ENCODE results near the gene GLYATL2.

Gene GLYATL2

GRCh38 chr11:58801302-58801701, 43.2 kb downstream of the GLYATL2 start:
- Histone ChIP-seq H3K36me3 (no peaks in the 10 kb centered on the region), H3K27me3 (ENCODE audit: insufficient read depth, low read depth, severe bottlenecking) (peaks cover 23% of the 10 kb centered on the region), H3K27ac (no peak overlapping the region), H3K4me3 (ENCODE audit: low read depth, low read length) (no peak overlapping the region), H3K9me3 (ENCODE audit: severe bottlenecking) (no peaks in the 10 kb centered on the region)
- no peak for DNase-seq
- TF ChIP-seq CTCF (IDR thresholded peaks at IDR 0.05; ENCODE audit: low read depth, low read length): no peak

GRCh38 chr11:58796333-58796732, 48.2 kb downstream of the GLYATL2 start:
- DNase-seq: no peak
- no peaks in the 10 kb centered on the region for H3K9me3 ChIP-seq (ENCODE audit: severe bottlenecking)

GRCh38 chr11:58788355-58789023, 56.0 kb downstream of the GLYATL2 start:
- Histone ChIP-seq H3K27me3 (ENCODE audit: insufficient read depth, low read depth, severe bottlenecking) (peaks cover 22% of the 10 kb centered on the region), H3K27ac (no peak overlapping the region), H3K9me3 (ENCODE audit: severe bottlenecking) (no peaks in the 10 kb centered on the region), H3K36me3 (no peaks in the 10 kb centered on the region), H3K4me3 (ENCODE audit: low read depth, low read length) (no peak overlapping the region)
- DNase-seq: peak; percentile 31
- TF ChIP-seq CTCF (IDR thresholded peaks at IDR 0.05; ENCODE audit: low read depth, low read length): peak; percentile 84

More at GRCh38 chr11:58796333-58796732, 48.2 kb downstream of the GLYATL2 start:
- TF ChIP-seq CTCF (IDR thresholded peaks at IDR 0.05; ENCODE audit: low read depth, low read length): no peak
- peaks cover 17% of the 10 kb centered on the region for H3K27me3 ChIP-seq (ENCODE audit: insufficient read depth, low read depth, severe bottlenecking)
- no peaks in the 10 kb centered on the region for H3K36me3 ChIP-seq
- H3K4me3 ChIP-seq (ENCODE audit: low read depth, low read length): no peak overlapping the region
- H3K27ac ChIP-seq: no peak overlapping the region

GRCh38 chr11:58787903-58788302, 56.6 kb downstream of the GLYATL2 start:
- DNase-seq: no peak
- Histone ChIP-seq H3K27ac (no peak overlapping the region), H3K9me3 (ENCODE audit: severe bottlenecking) (no peaks in the 10 kb centered on the region), H3K4me3 (ENCODE audit: low read depth, low read length) (no peak overlapping the region), H3K36me3 (no peaks in the 10 kb centered on the region), H3K27me3 (ENCODE audit: insufficient read depth, low read depth, severe bottlenecking) (peaks cover 28% of the 10 kb centered on the region)
- no peak for TF ChIP-seq CTCF (IDR thresholded peaks at IDR 0.05; ENCODE audit: low read depth, low read length)

- no peak for DNase-seq
- Histone ChIP-seq H3K9me3 (ENCODE audit: severe bottlenecking) (no peaks in the 10 kb centered on the region), H3K27ac (no peak overlapping the region), H3K4me3 (ENCODE audit: low read depth, low read length) (no peak overlapping the region), H3K36me3 (no peaks in the 10 kb centered on the region), H3K27me3 (ENCODE audit: insufficient read depth, low read depth, severe bottlenecking) (peaks cover 40% of the 10 kb centered on the region)
- no peak for TF ChIP-seq CTCF (IDR thresholded peaks at IDR 0.05; ENCODE audit: low read depth, low read length)
Observed at GRCh38 chr11:58786693-58787092, 57.8 kb downstream of the GLYATL2 start.

GRCh38 chr11:58784995-58785394, 59.5 kb downstream of the GLYATL2 start:
- peak; percentile 13; the same call in 1 of the 2 replicates for TF ChIP-seq CTCF (IDR thresholded peaks at IDR 0.05; ENCODE audit: low read depth, low read length)
- Histone ChIP-seq H3K27ac (no peak overlapping the region), H3K36me3 (no peaks in the 10 kb centered on the region), H3K4me3 (ENCODE audit: low read depth, low read length) (no peak overlapping the region), H3K27me3 (ENCODE audit: insufficient read depth, low read depth, severe bottlenecking) (peaks cover 32% of the 10 kb centered on the region), H3K9me3 (ENCODE audit: severe bottlenecking) (no peaks in the 10 kb centered on the region)
- DNase-seq: no peak
